ENCODE results near the gene ITIH3.

Gene ITIH3, protein sequence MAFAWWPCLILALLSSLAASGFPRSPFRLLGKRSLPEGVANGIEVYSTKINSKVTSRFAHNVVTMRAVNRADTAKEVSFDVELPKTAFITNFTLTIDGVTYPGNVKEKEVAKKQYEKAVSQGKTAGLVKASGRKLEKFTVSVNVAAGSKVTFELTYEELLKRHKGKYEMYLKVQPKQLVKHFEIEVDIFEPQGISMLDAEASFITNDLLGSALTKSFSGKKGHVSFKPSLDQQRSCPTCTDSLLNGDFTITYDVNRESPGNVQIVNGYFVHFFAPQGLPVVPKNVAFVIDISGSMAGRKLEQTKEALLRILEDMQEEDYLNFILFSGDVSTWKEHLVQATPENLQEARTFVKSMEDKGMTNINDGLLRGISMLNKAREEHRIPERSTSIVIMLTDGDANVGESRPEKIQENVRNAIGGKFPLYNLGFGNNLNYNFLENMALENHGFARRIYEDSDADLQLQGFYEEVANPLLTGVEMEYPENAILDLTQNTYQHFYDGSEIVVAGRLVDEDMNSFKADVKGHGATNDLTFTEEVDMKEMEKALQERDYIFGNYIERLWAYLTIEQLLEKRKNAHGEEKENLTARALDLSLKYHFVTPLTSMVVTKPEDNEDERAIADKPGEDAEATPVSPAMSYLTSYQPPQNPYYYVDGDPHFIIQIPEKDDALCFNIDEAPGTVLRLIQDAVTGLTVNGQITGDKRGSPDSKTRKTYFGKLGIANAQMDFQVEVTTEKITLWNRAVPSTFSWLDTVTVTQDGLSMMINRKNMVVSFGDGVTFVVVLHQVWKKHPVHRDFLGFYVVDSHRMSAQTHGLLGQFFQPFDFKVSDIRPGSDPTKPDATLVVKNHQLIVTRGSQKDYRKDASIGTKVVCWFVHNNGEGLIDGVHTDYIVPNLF

DNA sequence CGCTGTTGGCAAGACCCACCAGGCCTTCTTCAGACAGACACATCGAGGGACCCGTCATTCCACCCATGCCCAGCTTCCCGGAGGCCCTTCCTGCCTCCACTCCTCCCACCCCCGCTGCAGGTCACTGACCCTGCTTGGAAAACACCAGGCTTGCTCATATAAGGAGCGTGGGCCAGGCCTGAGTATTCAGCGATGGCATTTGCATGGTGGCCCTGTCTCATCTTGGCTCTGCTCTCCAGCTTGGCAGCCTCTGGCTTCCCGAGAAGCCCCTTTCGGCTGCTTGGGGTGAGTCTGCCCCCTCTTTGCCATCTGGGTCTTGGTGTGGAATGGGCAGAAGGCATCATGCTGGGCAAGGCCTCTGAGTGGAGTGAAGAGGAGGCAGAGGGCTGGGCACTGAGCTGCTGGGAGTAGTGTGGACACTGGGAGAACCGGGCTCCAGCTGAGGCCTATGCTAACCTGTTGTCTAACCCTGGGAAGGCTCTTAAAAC is at the start of gene ITIH3:
TSS of gene ITIH3 (plus strand) at position 185 of the 488 bp plus-strand sequence. CDS start at position 193, 8 bp downstream.
- H3K9ac ChIP-seq (ENCODE audit: insufficient read length, low read depth), result no peak within 1 kb of the TSS
- no peak within 1 kb of the TSS for H3K4me3 ChIP-seq (ENCODE audit: insufficient read length, low read depth)
- H3K27me3 ChIP-seq (ENCODE audit: insufficient read depth, insufficient read length), result peaks cover 3% of the 10 kb centered on the region
- peaks cover 9% of the 10 kb centered on the region for H3K4me1 ChIP-seq (ENCODE audit: insufficient read depth, insufficient read length)
- TF ChIP-seq ZNF274 (IDR thresholded peaks at IDR 0.05; ENCODE audit: low read depth, low read length), result no peak
- no peak for TF ChIP-seq YY1 (IDR thresholded peaks at IDR 0.05; ENCODE audit: insufficient read depth, insufficient read length)
- TF ChIP-seq SUZ12 (IDR thresholded peaks at IDR 0.05; ENCODE audit: extremely low read depth, insufficient read depth, insufficient read length), result no peak
- no peaks in the 10 kb centered on the region for H3K9me3 ChIP-seq (ENCODE audit: insufficient read depth, low read length)
- H3K36me3 ChIP-seq (ENCODE audit: insufficient read depth, insufficient read length, low read length), result no peaks in the 10 kb centered on the region
- no peak for DNase-seq (ENCODE audit: low read depth, low spot score)

DNA sequence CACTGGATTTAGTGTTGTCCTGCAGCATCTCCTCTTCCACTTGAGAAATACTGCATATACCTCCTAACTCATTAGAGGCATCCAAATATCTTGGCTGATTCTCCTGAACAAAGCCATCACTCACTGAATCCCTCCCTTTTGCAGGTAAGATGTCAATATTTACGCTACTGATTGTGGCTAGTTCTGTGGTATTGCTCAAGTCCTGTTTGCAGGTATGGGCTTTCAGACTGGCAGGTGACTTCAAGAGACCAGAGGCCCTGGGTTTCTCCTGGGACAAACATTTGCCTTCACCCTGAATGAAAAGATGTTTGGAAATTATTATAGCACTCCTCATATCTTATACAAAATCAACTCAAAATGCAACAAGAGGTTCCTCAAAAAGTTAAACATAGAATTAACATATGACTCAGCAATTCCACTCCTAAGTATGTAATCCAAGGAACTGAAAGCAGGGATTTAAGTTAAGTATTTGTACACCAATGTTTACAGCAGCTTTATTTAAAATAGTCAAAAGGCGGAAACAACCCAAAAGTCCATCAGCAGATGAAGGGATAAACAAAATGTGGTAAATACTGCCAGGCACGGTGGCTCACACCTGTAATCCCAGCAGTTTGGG is 42.4 kb upstream of the ITIH3 start:
- Histone ChIP-seq H3K27me3 (ENCODE audit: insufficient read depth, insufficient read length) (no peaks in the 10 kb centered on the region), H3K4me3 (ENCODE audit: insufficient read length, low read depth) (no peak overlapping the region), H3K36me3 (ENCODE audit: insufficient read depth, insufficient read length, low read length) (peaks cover 75% of the 10 kb centered on the region), H3K9ac (ENCODE audit: insufficient read length, low read depth) (no peak overlapping the region), H3K4me1 (ENCODE audit: insufficient read depth, insufficient read length) (no peaks in the 10 kb centered on the region), H3K9me3 (ENCODE audit: insufficient read depth, low read length) (no peaks in the 10 kb centered on the region)
- DNase-seq (ENCODE audit: low read depth, low spot score), result no peak
- TF ChIP-seq YY1 (IDR thresholded peaks at IDR 0.05; ENCODE audit: insufficient read depth, insufficient read length) (no peak), ZNF274 (IDR thresholded peaks at IDR 0.05; ENCODE audit: low read depth, low read length) (no peak), SUZ12 (IDR thresholded peaks at IDR 0.05; ENCODE audit: extremely low read depth, insufficient read depth, insufficient read length) (no peak)

DNA sequence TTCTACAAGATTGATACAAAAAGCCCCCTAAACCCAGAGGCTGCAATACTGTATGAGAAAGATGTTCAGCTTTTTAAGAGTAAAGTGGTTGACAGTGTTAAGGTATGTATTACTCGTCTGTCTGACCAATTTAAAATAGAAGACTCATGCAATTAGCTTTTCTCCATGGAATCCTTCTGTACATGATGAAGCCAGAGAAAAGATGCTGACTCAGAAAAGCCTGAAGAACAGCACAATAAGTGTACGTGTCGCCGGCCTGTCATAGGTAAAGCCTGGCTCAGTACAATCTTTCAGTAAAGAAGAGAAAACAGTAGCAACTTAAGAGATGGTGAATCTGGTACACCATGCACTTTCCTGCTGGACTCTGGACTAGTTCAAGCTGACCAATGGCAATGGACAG is 40.2 kb upstream of the ITIH3 start:
- H3K4me1 ChIP-seq (ENCODE audit: insufficient read depth, insufficient read length), result no peaks in the 10 kb centered on the region
- H3K27me3 ChIP-seq (ENCODE audit: insufficient read depth, insufficient read length), result no peaks in the 10 kb centered on the region
- TF ChIP-seq ZNF274 (IDR thresholded peaks at IDR 0.05; ENCODE audit: low read depth, low read length) (no peak), SUZ12 (IDR thresholded peaks at IDR 0.05; ENCODE audit: extremely low read depth, insufficient read depth, insufficient read length) (no peak), YY1 (IDR thresholded peaks at IDR 0.05; ENCODE audit: insufficient read depth, insufficient read length) (no peak)
- H3K4me3 ChIP-seq (ENCODE audit: insufficient read length, low read depth), result no peak overlapping the region
- H3K9me3 ChIP-seq (ENCODE audit: insufficient read depth, low read length), result no peaks in the 10 kb centered on the region
- no peak for DNase-seq (ENCODE audit: low read depth, low spot score)
- peaks cover 72% of the 10 kb centered on the region for H3K36me3 ChIP-seq (ENCODE audit: insufficient read depth, insufficient read length, low read length)
- no peak overlapping the region for H3K9ac ChIP-seq (ENCODE audit: insufficient read length, low read depth)

DNA sequence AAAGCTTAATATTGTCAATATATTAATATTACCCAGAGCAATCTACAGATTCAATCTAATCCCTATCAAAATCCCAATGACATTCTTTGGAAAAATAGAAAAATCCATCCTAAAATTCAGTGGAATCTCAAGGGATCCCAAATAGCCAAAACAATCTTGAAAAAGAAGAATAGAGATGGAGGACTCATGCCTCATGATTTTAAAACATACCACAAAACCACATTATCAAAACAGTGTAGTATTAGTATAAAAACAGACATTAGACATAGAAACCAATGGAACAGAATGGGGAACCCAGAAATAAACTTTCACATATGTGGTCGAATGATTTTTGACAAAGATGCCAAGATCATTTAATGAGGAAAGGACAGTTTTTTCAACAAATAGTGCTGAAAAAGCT is 38.5 kb upstream of the ITIH3 start:
- H3K36me3 ChIP-seq (ENCODE audit: insufficient read depth, insufficient read length, low read length), result peaks cover 69% of the 10 kb centered on the region
- DNase-seq (ENCODE audit: low read depth, low spot score), result no peak
- H3K9me3 ChIP-seq (ENCODE audit: insufficient read depth, low read length), result no peaks in the 10 kb centered on the region
- no peaks in the 10 kb centered on the region for H3K4me1 ChIP-seq (ENCODE audit: insufficient read depth, insufficient read length)
- no peak overlapping the region for H3K9ac ChIP-seq (ENCODE audit: insufficient read length, low read depth)
- H3K4me3 ChIP-seq (ENCODE audit: insufficient read length, low read depth), result no peak overlapping the region
- H3K27me3 ChIP-seq (ENCODE audit: insufficient read depth, insufficient read length), result no peaks in the 10 kb centered on the region
- TF ChIP-seq YY1 (IDR thresholded peaks at IDR 0.05; ENCODE audit: insufficient read depth, insufficient read length) (no peak), ZNF274 (IDR thresholded peaks at IDR 0.05; ENCODE audit: low read depth, low read length) (no peak), SUZ12 (IDR thresholded peaks at IDR 0.05; ENCODE audit: extremely low read depth, insufficient read depth, insufficient read length) (no peak)

DNA sequence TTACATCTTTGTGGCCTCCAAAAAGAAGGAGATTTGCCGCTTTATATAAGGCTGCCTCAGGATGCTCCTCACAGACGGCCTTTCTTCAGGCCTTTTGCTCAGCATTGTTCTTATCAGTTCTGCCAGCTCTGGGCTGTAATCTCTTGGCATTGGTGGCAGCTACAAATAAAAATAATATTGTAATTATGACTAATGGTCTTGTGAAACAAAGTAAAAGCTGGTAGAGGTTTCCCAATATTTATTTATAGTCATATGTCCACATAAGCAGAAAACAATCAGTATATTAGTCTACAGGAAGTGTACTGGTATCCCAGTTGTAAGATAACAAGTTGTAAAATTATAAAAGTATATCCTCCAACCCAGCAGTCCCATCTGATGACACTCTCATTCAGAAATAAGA is 31.1 kb upstream of the ITIH3 start:
- no peak for DNase-seq (ENCODE audit: low read depth, low spot score)
- TF ChIP-seq SUZ12 (IDR thresholded peaks at IDR 0.05; ENCODE audit: extremely low read depth, insufficient read depth, insufficient read length) (no peak), ZNF274 (IDR thresholded peaks at IDR 0.05; ENCODE audit: low read depth, low read length) (no peak), YY1 (IDR thresholded peaks at IDR 0.05; ENCODE audit: insufficient read depth, insufficient read length) (no peak)
- peaks cover 78% of the 10 kb centered on the region for H3K36me3 ChIP-seq (ENCODE audit: insufficient read depth, insufficient read length, low read length)
- H3K27me3 ChIP-seq (ENCODE audit: insufficient read depth, insufficient read length), result no peaks in the 10 kb centered on the region
- no peak overlapping the region for H3K9ac ChIP-seq (ENCODE audit: insufficient read length, low read depth)
- H3K9me3 ChIP-seq (ENCODE audit: insufficient read depth, low read length), result no peaks in the 10 kb centered on the region
- H3K4me1 ChIP-seq (ENCODE audit: insufficient read depth, insufficient read length), result no peaks in the 10 kb centered on the region
- H3K4me3 ChIP-seq (ENCODE audit: insufficient read length, low read depth), result no peak overlapping the region

DNA sequence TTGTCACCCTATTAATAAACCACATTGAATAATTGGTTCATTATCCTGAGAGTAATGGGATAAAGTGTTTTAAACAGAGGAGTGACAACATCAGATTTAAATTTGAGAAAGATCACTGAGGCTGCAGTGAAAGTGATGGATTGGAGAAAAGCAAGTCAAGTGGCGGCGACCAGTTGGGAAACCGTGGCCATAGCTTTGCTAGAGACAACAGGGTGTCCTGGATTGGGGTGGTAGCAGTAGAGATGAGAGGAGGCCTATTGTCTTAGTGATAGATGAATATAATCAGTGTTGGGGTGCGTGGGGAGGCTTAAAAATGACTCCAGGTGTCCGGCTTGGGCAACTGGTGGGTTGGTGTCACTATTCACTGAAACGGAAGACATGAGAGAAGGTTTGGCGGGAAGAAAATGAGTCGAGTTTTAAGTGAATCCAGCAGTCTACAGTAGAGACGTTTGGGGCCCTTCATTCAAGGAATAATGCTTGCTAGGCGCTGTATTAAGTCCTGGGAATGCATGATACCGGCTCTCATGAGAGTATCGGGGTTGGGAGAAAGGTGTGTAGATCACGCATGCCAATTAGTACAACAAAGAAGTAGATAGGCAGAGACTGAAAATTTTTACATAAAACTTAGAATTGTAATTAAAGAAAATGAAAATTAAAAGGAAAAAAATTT is 24.7 kb upstream of the ITIH3 start:
- H3K27me3 ChIP-seq (ENCODE audit: insufficient read depth, insufficient read length), result peaks cover 4% of the 10 kb centered on the region
- H3K9me3 ChIP-seq (ENCODE audit: insufficient read depth, low read length), result no peaks in the 10 kb centered on the region
- DNase-seq (ENCODE audit: low read depth, low spot score), result no peak
- H3K4me3 ChIP-seq (ENCODE audit: insufficient read length, low read depth), result peak overlapping the region; percentile 69
- no peak for TF ChIP-seq SUZ12 (IDR thresholded peaks at IDR 0.05; ENCODE audit: extremely low read depth, insufficient read depth, insufficient read length)
- TF ChIP-seq ZNF274 (IDR thresholded peaks at IDR 0.05; ENCODE audit: low read depth, low read length), result no peak
- TF ChIP-seq YY1 (IDR thresholded peaks at IDR 0.05; ENCODE audit: insufficient read depth, insufficient read length), result no peak
- H3K4me1 ChIP-seq (ENCODE audit: insufficient read depth, insufficient read length), result no peaks in the 10 kb centered on the region
- H3K36me3 ChIP-seq (ENCODE audit: insufficient read depth, insufficient read length, low read length), result peaks cover 34% of the 10 kb centered on the region
- H3K9ac ChIP-seq (ENCODE audit: insufficient read length, low read depth), result peak overlapping the region; percentile 93
